ENCODE data around the gene OSTN. TPM values are rescaled to one million over a fixed set of nuclear protein-coding genes. Genes with fewer than 3 reads are reported as not detected.

OSTN gene
- total RNA-seq, 1 donor from 2014 or later, result not detected

GRCh38 chr3:191303596-191303995, 104.6 kb downstream of the OSTN start:
- no peak for DNase-seq (ENCODE audit: extremely low read depth, low read depth, low spot score)

GRCh38 chr3:191306428-191306827, 107.4 kb downstream of the OSTN start:
- no peak for DNase-seq (ENCODE audit: extremely low read depth, low read depth, low spot score)

GRCh38 chr3:191307341-191307740, 108.3 kb downstream of the OSTN start:
- DNase-seq (ENCODE audit: extremely low read depth, low read depth, low spot score), result no peak

- DNase-seq (ENCODE audit: extremely low read depth, low read depth, low spot score), result no peak
Observed at GRCh38 chr3:191313296-191313695, 114.3 kb downstream of the OSTN start.

GRCh38 chr3:191314109-191314728, 115.2 kb downstream of the OSTN start:
- DNase-seq (ENCODE audit: extremely low read depth, low read depth, low spot score), result no peak

Other genes starting within 250 kb of the OSTN start
- gene CCDC50, start 130.2 kb downstream of the OSTN start, total RNA-seq, result 133 and 144 TPM in 2 replicates
- 0.29 and 1.1 TPM in 2 replicates for gene UTS2B, start 131.3 kb downstream of the OSTN start, total RNA-seq